Neural progenitor cell (in vitro differentiated cells): Measurements from ENCODE around the gene RBM19. TPM values are rescaled to one million over a fixed set of nuclear protein-coding genes. Genes with fewer than 3 reads are reported as not detected.

Experiments used
- DNase-seq: peaks from one replicate; pipeline ENCODE4 v3.0.0-alpha.2; 2016; ENCODE audit warnings: low spot score
- H2AFZ ChIP-seq: fragments of 200-600 bp; sonication (generic); replicated peaks from 2 replicates; pipeline ENCODE4 v1.6.1; 2016; ENCODE audit warnings: antibody characterized with exemption
- H3F3A ChIP-seq: fragments of 200-600 bp; sonication (generic); 2 replicates; pipeline ENCODE4 v1.6.1; 2016; ENCODE audit warnings: antibody characterized with exemption, low read depth
- H3K27ac ChIP-seq: fragments of 200-600 bp; sonication (generic); 2 replicates; pipeline ENCODE4 v1.5.1; 2016; ENCODE audit warnings: mild to moderate bottlenecking
- H3K27me3 ChIP-seq: fragments of 200-600 bp; sonication (generic); 2 replicates; pipeline ENCODE4 v1.6.1; 2016; ENCODE audit warnings: mild to moderate bottlenecking, moderate library complexity
- H3K36me3 ChIP-seq: fragments of 200-600 bp; sonication (generic); 2 replicates; pipeline ENCODE4 v1.5.1; 2016
- H3K4me1 ChIP-seq: fragments of 200-600 bp; sonication (generic); 2 replicates; pipeline ENCODE4 v1.6.1; 2016; ENCODE audit warnings: mixed run types
- H3K4me2 ChIP-seq: fragments of 200-600 bp; sonication (generic); 2 replicates; pipeline ENCODE4 v1.6.1; 2016
- H3K4me3 ChIP-seq: fragments of 200-600 bp; sonication (generic); 2 replicates; pipeline ENCODE4 v1.5.1; 2016
- H3K79me2 ChIP-seq: fragments of 200-600 bp; sonication (generic); 2 replicates; pipeline ENCODE4 v1.6.1; 2016; ENCODE audit warnings: low read depth
- H3K9ac ChIP-seq: fragments of 200-600 bp; sonication (generic); 2 replicates; pipeline ENCODE4 v1.6.1; 2016
- H3K9me3 ChIP-seq: fragments of 200-600 bp; sonication (generic); 2 replicates; pipeline ENCODE4 v1.5.1; 2016; ENCODE audit warnings: low read depth
- H4K20me1 ChIP-seq: fragments of 200-600 bp; sonication (generic); 2 replicates; pipeline ENCODE4 v1.6.1; 2016; ENCODE audit warnings: low read depth
- H3K27ac Mint-ChIP-seq: 3 replicates; pipeline ENCODE4 v1.8.0; 2021; ENCODE audit warnings: mixed read lengths
- H3K27me3 Mint-ChIP-seq: 2 replicates; pipeline ENCODE4 v1.8.0; 2022; ENCODE audit warnings: low read depth, mild to moderate bottlenecking, inconsistent platforms, moderate library complexity, mixed read lengths; ENCODE audit not compliant: insufficient read depth
- H3K36me3 Mint-ChIP-seq: 3 replicates; pipeline ENCODE4 v1.8.0; 2021; ENCODE audit warnings: mixed read lengths
- H3K4me1 Mint-ChIP-seq: 3 replicates; pipeline ENCODE4 v1.8.0; 2021; ENCODE audit warnings: mixed read lengths
- H3K4me3 Mint-ChIP-seq: 3 replicates; pipeline ENCODE4 v1.8.0; 2021; ENCODE audit warnings: mild to moderate bottlenecking, moderate library complexity, mixed read lengths
- H3K9me3 Mint-ChIP-seq: 3 replicates; pipeline ENCODE4 v1.8.0; 2020; ENCODE audit warnings: mixed read lengths
- EZH2 ChIP-seq: fragments of 200-600 bp; sonication (generic); IDR thresholded peaks from 2 replicates; pipeline ENCODE4 v1.6.1; 2017; ENCODE audit warnings: antibody characterized with exemption, mild to moderate bottlenecking, moderate library complexity
- EZH2phosphoT487 ChIP-seq: fragments of 200-600 bp; sonication (generic); IDR thresholded peaks from 2 replicates; pipeline ENCODE4 v1.6.1; 2017; ENCODE audit warnings: antibody characterized with exemption
- total RNA-seq: library from RNA; depleted of rRNA; stranded (reverse); fragments of >200 nt; gene quantifications from 2 replicates; pipeline ENCODE4 v1.2.3, GENCODE V29; 2015; ENCODE audit warnings: low replicate concordance
- TF ChIP-seq, protein P1 (sequence below): fragments of 200-600 bp; sonication (generic); IDR thresholded peaks from 2 replicates; pipeline ENCODE4 v1.5.1; 2017; ENCODE audit warnings: antibody characterized with exemption, mild to moderate bottlenecking

Gene RBM19
- total RNA-seq, 1 donor from 2014 or later = 23.5 TPM

DNA sequence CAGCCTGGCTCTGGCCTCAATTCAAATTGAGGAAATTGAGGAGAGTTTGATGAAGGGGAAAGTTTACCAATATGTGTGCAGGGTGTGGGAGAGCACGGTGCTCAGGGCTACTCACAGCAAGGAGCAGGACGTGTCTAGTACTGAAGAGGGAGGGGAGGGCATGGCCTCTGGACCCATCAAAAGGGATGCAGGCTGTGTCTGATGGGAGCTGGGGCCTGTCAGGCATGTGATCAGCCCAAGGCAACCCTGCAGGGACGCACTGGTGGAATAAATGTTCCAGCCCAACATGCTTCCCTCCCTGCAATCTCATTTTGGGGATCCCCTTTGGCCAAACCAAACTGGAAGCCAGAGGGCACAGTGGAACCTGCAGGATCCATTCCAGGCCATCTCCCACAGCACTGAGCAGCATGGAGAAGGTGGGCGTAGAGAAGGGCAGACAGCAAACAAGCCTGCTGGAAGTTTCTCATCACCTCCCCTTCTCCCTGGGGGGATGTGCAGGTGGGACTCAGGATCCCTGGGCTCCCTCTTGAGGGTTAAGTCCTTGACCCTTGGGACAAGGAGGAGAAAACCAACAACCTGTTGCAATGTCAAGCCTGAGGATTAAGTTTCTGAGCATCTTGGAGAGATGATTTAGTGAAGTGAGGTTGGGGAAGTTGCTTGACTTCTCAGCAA lies 17.8 kb upstream of the RBM19 start:
- H3K4me2 ChIP-seq = no peak overlapping the region

DNA sequence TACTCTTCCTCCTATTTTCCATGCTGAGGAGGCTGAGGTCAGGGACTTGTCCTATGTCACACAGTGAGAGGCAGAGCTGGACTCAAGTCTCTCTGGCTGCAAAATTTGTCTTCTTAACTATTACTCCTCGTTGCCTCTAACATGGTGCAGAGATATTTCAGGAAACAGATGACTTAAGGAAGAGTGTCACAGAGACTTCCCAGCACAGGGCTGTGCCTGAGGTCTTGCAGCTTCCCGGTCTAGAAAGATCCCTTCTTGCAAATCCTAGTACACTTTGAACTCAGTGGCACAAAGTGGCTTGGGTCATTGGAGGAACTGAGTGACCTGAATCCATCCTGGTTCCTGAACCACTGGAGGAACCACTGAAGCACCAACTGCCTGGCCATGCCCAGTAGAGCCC lies 17.1 kb upstream of the RBM19 start:
- Histone ChIP-seq H3K79me2 (no peaks in the 10 kb centered on the region), H3K9ac (no peak overlapping the region), H3F3A (no peaks in the 10 kb centered on the region), H2AFZ (no peak overlapping the region), H3K4me3 (no peak overlapping the region), H3K9me3 (no peaks in the 10 kb centered on the region), H3K27me3 (peaks cover 62% of the 10 kb centered on the region), H3K36me3 (no peaks in the 10 kb centered on the region), H4K20me1 (no peaks in the 10 kb centered on the region), H3K4me1 (no peaks in the 10 kb centered on the region), H3K27ac (no peak overlapping the region), H3K4me2 (no peak overlapping the region)
- no peak for DNase-seq
- H3K4me1 Mint-ChIP-seq = no peaks in the 10 kb centered on the region
- H3K27ac Mint-ChIP-seq = no peak overlapping the region
- H3K27me3 Mint-ChIP-seq = peaks cover 12% of the 10 kb centered on the region
- TF ChIP-seq, protein P1, sequence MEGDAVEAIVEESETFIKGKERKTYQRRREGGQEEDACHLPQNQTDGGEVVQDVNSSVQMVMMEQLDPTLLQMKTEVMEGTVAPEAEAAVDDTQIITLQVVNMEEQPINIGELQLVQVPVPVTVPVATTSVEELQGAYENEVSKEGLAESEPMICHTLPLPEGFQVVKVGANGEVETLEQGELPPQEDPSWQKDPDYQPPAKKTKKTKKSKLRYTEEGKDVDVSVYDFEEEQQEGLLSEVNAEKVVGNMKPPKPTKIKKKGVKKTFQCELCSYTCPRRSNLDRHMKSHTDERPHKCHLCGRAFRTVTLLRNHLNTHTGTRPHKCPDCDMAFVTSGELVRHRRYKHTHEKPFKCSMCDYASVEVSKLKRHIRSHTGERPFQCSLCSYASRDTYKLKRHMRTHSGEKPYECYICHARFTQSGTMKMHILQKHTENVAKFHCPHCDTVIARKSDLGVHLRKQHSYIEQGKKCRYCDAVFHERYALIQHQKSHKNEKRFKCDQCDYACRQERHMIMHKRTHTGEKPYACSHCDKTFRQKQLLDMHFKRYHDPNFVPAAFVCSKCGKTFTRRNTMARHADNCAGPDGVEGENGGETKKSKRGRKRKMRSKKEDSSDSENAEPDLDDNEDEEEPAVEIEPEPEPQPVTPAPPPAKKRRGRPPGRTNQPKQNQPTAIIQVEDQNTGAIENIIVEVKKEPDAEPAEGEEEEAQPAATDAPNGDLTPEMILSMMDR = no peak
- TF ChIP-seq EZH2phosphoT487 (no peak), EZH2 (no peak)
- H3K4me3 Mint-ChIP-seq = no peak overlapping the region
- no peaks in the 10 kb centered on the region for H3K36me3 Mint-ChIP-seq
- no peaks in the 10 kb centered on the region for H3K9me3 Mint-ChIP-seq

More for the DNA sequence above, 17.8 kb upstream of the RBM19 start:
- TF ChIP-seq EZH2phosphoT487 = no peak
- TF ChIP-seq, protein P1 = no peak
- no peak for TF ChIP-seq EZH2
- Histone ChIP-seq H3K27ac (no peak overlapping the region), H3F3A (no peaks in the 10 kb centered on the region), H4K20me1 (no peaks in the 10 kb centered on the region), H2AFZ (no peak overlapping the region), H3K36me3 (no peaks in the 10 kb centered on the region), H3K9me3 (no peaks in the 10 kb centered on the region), H3K79me2 (no peaks in the 10 kb centered on the region), H3K27me3 (peaks cover 63% of the 10 kb centered on the region), H3K4me3 (no peak overlapping the region), H3K4me1 (no peaks in the 10 kb centered on the region), H3K9ac (no peak overlapping the region)
- Mint-ChIP-seq H3K27me3 (peaks cover 13% of the 10 kb centered on the region), H3K4me1 (no peaks in the 10 kb centered on the region), H3K9me3 (no peaks in the 10 kb centered on the region), H3K4me3 (no peak overlapping the region), H3K36me3 (no peaks in the 10 kb centered on the region), H3K27ac (no peak overlapping the region)
- DNase-seq = no peak

DNA sequence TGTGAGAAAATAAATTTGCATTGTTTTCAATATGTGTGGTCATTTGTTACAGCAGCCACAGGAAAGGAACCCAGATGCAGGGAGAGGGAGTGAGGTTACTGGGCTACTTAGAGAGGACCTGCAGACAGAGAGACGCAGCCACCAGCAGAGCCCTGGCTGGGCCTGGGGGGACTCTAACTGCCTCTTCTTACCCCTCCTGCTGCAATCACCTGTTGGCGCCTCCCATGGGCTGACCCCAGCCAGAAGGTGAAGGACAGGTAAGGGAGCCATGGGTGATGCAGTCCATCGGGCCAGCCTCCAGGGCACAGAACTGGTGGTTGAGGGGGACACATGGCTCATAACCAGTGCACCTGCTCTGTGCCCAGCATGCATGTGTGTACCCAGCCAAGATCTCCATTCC lies 15.8 kb upstream of the RBM19 start:
- Histone ChIP-seq H3F3A (no peaks in the 10 kb centered on the region), H3K4me1 (no peaks in the 10 kb centered on the region), H3K4me2 (no peak overlapping the region), H3K4me3 (no peak overlapping the region), H3K36me3 (no peaks in the 10 kb centered on the region), H3K27me3 (peaks cover 59% of the 10 kb centered on the region), H2AFZ (no peak overlapping the region), H3K9me3 (no peaks in the 10 kb centered on the region), H3K79me2 (no peaks in the 10 kb centered on the region), H3K27ac (no peak overlapping the region), H3K9ac (no peak overlapping the region), H4K20me1 (no peaks in the 10 kb centered on the region)
- Mint-ChIP-seq H3K4me3 (no peak overlapping the region), H3K36me3 (no peaks in the 10 kb centered on the region), H3K27me3 (peaks cover 14% of the 10 kb centered on the region), H3K4me1 (no peaks in the 10 kb centered on the region), H3K9me3 (no peaks in the 10 kb centered on the region), H3K27ac (no peak overlapping the region)
- no peak for TF ChIP-seq EZH2
- TF ChIP-seq EZH2phosphoT487 = no peak
- TF ChIP-seq, protein P1 = no peak
- DNase-seq = no peak
